Fibroblast of skin of back (primary cell): ENCODE data around the gene DIP2A.
"Not testable (repeated sequence)": the region's sequence is repeated elsewhere in the genome, so short reads cannot be mapped to it uniquely, and the experiment has no call there.

Source experiments
- DNase-seq: peaks from one replicate; pipeline ENCODE4 v3.0.0-alpha.2; 2013

Gene DIP2A

DNA sequence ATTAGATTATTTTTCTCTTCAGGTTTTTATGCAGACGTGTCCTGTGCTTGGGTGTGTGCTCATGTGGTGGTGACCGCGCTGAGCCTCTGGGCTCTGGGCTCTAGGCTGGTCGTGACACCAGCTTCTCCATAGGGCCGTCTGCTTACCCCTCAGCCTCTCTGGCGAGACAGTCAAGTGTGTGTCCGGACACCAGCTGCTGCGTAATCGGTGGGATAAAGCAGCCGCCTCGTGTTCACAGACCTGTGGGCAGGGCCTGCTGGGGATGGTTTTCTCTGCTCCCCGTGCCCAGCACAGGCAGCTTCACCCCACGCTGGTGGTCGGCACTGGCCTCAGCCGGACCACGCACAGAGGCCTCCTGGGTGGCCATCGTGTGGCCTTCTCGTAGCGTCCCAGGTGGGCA, 33.6 kb upstream of the DIP2A start:
- DNase-seq: no peak

DNA sequence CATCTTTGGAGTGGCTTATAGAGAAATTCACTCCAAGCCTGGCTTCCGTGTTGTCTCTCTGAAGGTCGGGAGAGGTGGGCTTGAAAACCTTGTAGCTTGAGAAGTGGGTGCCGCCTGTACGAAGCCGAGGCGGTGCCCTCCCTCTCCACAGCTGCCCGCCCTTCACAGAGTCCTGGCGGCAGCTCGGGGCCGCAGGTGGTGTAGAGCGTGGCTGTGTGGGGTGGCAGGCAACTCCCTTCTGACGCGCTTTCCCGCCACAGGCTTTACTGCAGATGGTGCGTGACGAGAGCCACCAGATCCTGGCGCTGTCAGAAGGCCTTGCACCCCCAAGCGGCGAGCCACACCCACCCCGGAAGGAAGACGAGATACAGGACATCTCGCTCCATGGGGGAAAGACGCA, 33.1 kb upstream of the DIP2A start:
- no peak for DNase-seq

- DNase-seq: no peak
Measured at GRCh38 chr21:46426313-46427046, 32.2 kb upstream of the DIP2A start.

GRCh38 chr21:46427516-46427915, 31.2 kb upstream of the DIP2A start:
- DNase-seq: no peak

- DNase-seq: no peak
Measured at GRCh38 chr21:46428286-46428685, 30.4 kb upstream of the DIP2A start.

DNA sequence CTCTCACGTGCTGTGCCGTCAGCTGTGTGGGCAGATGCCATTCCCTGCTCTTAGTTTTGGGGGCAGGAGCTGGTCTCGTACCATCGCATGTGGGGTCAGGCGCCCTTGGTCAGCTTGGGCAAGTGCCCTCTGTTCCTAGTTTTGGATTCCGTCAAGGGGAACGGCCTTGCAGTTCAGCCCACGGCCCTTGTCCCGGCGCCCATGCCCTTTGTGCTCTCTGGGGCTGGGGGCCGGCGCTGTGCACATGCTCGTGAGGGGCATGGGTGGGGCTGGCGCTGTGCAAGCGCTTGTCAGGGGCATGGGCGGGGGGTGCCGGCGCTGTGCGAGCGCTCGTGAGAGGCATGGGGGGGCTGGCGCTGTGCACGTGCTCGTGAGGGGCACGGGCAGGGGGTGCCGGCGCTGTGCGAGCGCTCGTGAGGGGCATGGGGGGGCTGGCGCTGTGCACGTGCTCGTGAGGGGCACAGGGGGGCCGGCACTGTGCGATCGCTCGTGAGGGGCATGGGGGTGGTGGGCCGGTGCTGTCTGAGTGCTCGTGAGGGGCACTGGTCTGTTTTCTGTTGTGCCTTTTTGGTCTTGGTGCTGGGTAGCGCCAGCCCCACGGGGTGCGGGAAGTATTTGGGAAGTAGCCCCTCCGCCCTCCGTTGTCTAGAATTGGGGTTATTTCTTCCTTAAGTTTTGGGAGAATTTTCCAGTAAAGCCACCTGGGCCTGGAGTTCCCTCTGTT, 29.5 kb upstream of the DIP2A start:
- no peak for DNase-seq

- DNase-seq: no peak
Measured at GRCh38 chr21:46429754-46430681, 28.7 kb upstream of the DIP2A start.

DNA sequence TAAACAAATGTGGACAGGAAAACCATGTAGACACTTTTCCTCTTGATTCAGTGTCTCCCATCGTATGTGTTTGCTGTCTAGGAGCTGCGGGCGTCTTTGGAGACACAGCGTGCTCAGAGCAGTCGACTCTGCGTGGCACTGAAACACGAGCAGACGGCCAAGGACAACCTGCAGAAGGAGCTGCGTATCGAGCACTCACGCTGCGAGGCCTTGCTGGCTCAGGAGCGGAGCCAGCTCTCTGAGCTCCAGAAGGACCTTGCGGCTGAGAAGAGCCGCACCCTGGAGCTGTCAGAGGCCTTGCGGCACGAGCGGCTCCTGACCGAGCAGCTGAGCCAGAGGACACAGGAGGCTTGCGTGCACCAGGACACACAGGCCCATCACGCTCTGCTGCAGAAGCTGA, 27.2 kb upstream of the DIP2A start:
- no peak for DNase-seq

DNA sequence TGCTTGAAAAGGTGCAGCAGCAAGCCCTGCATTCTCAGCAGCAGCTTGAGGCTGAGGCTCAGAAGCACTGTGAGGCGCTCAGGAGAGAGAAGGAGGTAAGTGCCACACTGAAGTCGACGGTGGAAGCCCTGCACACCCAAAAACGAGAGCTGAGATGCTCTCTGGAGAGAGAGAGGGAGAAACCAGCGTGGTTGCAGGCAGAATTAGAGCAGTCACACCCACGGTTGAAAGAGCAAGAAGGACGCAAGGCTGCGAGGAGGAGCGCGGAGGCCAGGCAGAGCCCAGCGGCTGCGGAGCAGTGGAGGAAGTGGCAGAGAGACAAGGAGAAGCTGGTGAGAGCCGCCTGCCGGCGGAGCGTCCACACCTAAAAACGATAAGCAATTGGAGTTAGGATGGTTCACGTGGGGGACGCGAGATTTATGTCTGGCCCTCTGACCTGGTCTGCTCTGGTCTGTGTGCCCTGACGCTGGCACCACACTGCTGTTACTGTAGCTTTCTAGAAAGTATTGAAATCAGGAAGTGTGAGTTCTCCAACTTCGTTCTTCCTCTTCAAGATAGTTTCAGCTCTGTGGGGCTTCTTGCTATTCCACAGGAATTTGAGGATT, 26.7 kb upstream of the DIP2A start:
- DNase-seq: no peak

- DNase-seq: not testable (repeated sequence)
Measured at GRCh38 chr21:46433116-46433515, 25.6 kb upstream of the DIP2A start.

DNA sequence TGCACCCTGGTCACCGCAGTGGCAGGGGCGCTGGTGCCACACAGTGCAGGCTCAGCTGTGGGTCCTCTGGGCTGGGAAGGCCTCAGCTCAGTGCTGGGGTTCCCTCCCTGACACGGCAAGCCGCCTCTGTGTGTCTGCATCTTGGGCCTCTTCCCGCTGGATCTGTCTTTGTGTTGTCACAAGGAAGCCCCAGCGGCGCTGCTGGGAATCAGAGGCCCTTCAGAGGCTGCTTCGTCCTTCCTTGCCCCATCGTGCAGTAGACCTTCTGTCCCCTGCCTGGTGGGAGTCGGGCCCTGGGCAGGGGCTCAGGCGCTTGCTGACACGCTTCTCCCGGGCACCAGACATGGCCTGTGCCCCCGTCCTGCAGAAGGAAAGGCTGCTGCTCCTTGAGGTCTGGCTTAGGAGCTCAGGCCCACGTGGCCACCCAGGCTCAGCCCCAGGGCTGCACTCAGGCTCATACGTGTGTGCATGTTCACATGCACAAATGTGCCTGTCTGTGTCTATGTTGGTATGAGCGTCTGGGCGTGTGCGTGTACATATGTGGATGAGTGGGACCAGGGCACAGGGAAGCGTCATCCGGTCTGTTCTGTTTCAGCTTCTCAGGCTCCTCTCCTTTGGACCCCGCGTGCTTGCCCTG, 24.3 kb upstream of the DIP2A start:
- no peak for DNase-seq

- DNase-seq: no peak
Measured at GRCh38 chr21:46435786-46436227, 22.9 kb upstream of the DIP2A start.

GRCh38 chr21:46436621-46437020, 22.1 kb upstream of the DIP2A start:
- DNase-seq: no peak

- no peak for DNase-seq
Measured at GRCh38 chr21:46437096-46437498, 21.6 kb upstream of the DIP2A start.

- DNase-seq: no peak
Measured at GRCh38 chr21:46437511-46437910, 21.2 kb upstream of the DIP2A start.

DNA sequence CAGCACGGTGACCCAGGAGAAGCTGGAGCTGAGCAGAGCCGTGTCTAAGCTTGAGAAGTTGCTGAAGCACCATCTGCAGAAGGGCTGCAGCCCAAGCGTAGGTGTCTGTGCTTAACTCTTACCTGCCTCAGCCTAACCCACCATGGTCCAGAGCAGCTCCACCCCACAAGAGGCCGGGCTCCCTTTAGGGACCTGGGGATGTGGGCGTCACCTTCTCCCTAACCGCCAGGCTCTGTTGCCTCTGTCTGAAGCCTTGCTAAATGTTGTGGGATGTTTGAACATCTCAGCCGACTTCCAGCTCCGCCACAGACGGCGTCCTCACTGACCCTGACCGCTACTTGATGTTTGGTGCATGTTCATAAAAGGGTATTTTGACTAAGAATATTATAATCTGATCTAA, 20.4 kb upstream of the DIP2A start:
- no peak for DNase-seq

- no peak for DNase-seq
Measured at GRCh38 chr21:46439906-46440305, 18.8 kb upstream of the DIP2A start.

DNA sequence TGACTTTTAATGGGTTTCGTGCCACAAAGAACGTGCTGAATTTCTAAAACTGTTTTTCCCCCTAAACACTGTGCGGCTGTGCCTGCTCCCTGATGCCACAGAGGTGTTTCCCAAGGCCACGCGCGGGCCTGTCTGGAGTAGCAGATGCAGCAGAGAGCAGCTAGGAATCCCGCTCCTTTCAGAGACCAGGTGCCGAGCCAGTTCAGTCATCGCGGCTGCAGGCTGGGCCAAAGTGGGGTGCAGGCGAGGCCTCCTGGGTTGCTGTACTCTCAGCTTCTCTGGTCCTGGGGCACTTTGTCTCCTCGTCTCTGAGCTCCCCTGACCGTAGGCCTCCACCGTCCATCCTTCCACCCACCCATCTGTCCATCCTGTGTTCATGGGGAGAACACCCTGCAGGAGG, 17.4 kb upstream of the DIP2A start:
- DNase-seq: no peak

- DNase-seq: no peak
Measured at GRCh38 chr21:46441961-46442498, 16.7 kb upstream of the DIP2A start.

GRCh38 chr21:46442938-46443337, 15.8 kb upstream of the DIP2A start:
- DNase-seq: no peak

GRCh38 chr21:46443910-46444309, 14.8 kb upstream of the DIP2A start:
- no peak for DNase-seq

DNA sequence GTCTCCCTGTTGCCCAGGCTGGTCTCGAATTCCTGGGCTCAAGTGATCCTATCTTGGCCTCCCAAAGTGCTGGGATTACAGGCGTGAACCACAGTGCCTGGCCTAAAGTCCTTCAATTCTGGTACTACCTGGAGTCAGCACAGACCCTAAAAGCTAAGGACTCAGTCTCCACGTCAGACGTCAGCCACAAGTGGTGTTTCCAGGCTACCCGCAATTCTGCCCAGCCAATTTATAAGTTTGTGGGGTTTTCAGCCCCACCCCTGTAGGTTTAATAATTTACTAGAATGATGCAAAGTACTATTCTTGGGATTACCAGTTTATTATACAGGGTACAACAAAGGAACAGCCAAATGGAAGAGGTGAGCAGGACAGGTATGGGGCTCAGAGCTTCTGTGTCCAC, 10.6 kb upstream of the DIP2A start:
- no peak for DNase-seq
